HEK293T (cell line): ENCODE results near the gene LRSAM1.

Experiments used
- ARNT ChIP-seq: fragments of 450-650 bp; IDR thresholded peaks from 2 replicates; pipeline ENCODE4 v1.6.1; 2017; ENCODE audit warnings: mild to moderate bottlenecking
- BHLHE40 ChIP-seq: fragments of 450-650 bp; IDR thresholded peaks from 2 replicates; pipeline ENCODE4 v1.6.1; 2016; ENCODE audit warnings: mild to moderate bottlenecking, moderate library complexity, borderline replicate concordance
- PKNOX1 ChIP-seq: fragments of 450-650 bp; IDR thresholded peaks from 2 replicates; pipeline ENCODE4 v1.6.1; 2016
- SP1 ChIP-seq: fragments of 450-650 bp; IDR thresholded peaks from 2 replicates; pipeline ENCODE4 v1.6.1; 2017
- SUZ12 ChIP-seq: fragments of 450-650 bp; IDR thresholded peaks from 2 replicates; pipeline ENCODE4 v1.6.1; 2016; ENCODE audit warnings: mild to moderate bottlenecking
- TARDBP ChIP-seq: fragments of 450-650 bp; IDR thresholded peaks from 2 replicates; pipeline ENCODE4 v1.6.1; 2016

DNA sequence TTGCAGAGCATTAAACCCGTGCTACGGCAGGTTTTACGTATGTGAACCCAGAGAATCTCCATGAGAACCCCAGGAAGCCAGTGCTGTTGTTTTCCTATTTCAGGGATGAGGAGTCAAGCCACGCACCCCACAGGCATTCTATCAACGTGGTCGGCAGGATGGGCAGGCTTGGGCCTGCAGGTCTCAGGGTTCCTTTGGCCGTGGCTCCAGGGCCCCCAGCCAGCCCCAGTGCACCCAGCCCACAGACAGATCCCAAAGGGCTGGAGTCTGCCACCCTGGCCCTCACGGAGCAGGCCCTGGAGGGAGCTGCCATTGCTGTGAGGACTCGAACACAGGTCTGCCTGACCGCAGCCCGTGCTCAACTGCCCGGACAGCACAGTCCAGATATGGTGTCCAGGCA lies 83.6 kb downstream of the LRSAM1 start:
- TF ChIP-seq PKNOX1 = no peak
- TF ChIP-seq SUZ12 = no peak
- TF ChIP-seq SP1 = no peak
- TF ChIP-seq BHLHE40 = no peak
- TF ChIP-seq ARNT = no peak
- no peak for TF ChIP-seq TARDBP
